ENCODE measurements around the gene OXER1.

Gene OXER1

GRCh38 chr2:42768706-42769256 is 4.8 kb upstream of the OXER1 start:
- no peak for DNase-seq

GRCh38 chr2:42767899-42768705 is 4.2 kb upstream of the OXER1 start:
- no peak for DNase-seq

- no peak for DNase-seq
These were observed 3.4 kb upstream of the OXER1 start for GRCh38 chr2:42767080-42767898.

GRCh38 chr2:42765686-42766085 is 1.8 kb upstream of the OXER1 start:
- DNase-seq: no peak

- DNase-seq: no peak
These were observed 966 bp upstream of the OXER1 start for GRCh38 chr2:42764901-42765300.

- no peak for DNase-seq
These were observed 821 bp downstream of the OXER1 start for GRCh38 chr2:42762823-42763804.

GRCh38 chr2:42762155-42762554 is 1.8 kb downstream of the OXER1 start:
- no peak for DNase-seq

- no peak for DNase-seq
These were observed 2.4 kb downstream of the OXER1 start for GRCh38 chr2:42761554-42761953.

GRCh38 chr2:42758751-42759150 is 5.2 kb downstream of the OXER1 start:
- DNase-seq: no peak

GRCh38 chr2:42757981-42758740 is 5.8 kb downstream of the OXER1 start:
- DNase-seq: no peak

- no peak for DNase-seq
These were observed 6.9 kb downstream of the OXER1 start for GRCh38 chr2:42756966-42757513.

- DNase-seq: no peak
These were observed 7.7 kb downstream of the OXER1 start for GRCh38 chr2:42756150-42756775.

- DNase-seq: no peak
These were observed 8.6 kb downstream of the OXER1 start for GRCh38 chr2:42755191-42755880.

GRCh38 chr2:42754776-42755140 is 9.2 kb downstream of the OXER1 start:
- no peak for DNase-seq

- no peak for DNase-seq
These were observed 9.7 kb downstream of the OXER1 start for GRCh38 chr2:42754021-42754775.

GRCh38 chr2:42752816-42753813 is 10.8 kb downstream of the OXER1 start:
- DNase-seq: no peak

GRCh38 chr2:42752314-42752713 is 11.6 kb downstream of the OXER1 start:
- DNase-seq: no peak

GRCh38 chr2:42748840-42749239 is 15.1 kb downstream of the OXER1 start:
- DNase-seq: no peak
